Renal pelvis (tissue), 4 donors: ENCODE measurements around the gene SRP68. TPM values are rescaled to one million over a fixed set of nuclear protein-coding genes. Genes with fewer than 3 reads are reported as not detected.
"Not testable (repeated sequence)": the region's sequence is repeated elsewhere in the genome, so short reads cannot be mapped to it uniquely, and the experiment has no call there.

Experiments used
- DNase-seq: peaks from one replicate; pipeline ENCODE4 v3.0.0-alpha.2; 2013
- polyA plus RNA-seq, 3 donors: library from polyadenylated mRNA; unstranded; fragments of 120-200 nt; gene quantifications; one replicate each; pipeline ENCODE4 v1.2.1, GENCODE V29; 2013; ENCODE audit not compliant: insufficient read length in 3 of 3

Gene SRP68
- polyA plus RNA-seq, 3 donors = 97.6 to 109 (median 106) TPM

- no peak for DNase-seq
Measured at GRCh38 chr17:76049836-76050537, 22.3 kb downstream of the SRP68 start.

GRCh38 chr17:76049239-76049638, 23.1 kb downstream of the SRP68 start:
- DNase-seq = no peak

GRCh38 chr17:76048711-76049110, 23.6 kb downstream of the SRP68 start:
- no peak for DNase-seq

- no peak for DNase-seq
Measured at GRCh38 chr17:76048025-76048605, 24.2 kb downstream of the SRP68 start.

- DNase-seq = no peak
Measured at GRCh38 chr17:76046064-76046463, 26.3 kb downstream of the SRP68 start.

GRCh38 chr17:76044475-76045007, 27.8 kb downstream of the SRP68 start:
- DNase-seq = not testable (repeated sequence)

GRCh38 chr17:76042868-76043267, 29.4 kb downstream of the SRP68 start:
- DNase-seq = not testable (repeated sequence)

- no peak for DNase-seq
Measured at GRCh38 chr17:76040376-76040775, 31.9 kb downstream of the SRP68 start.

GRCh38 chr17:76039121-76039520, 33.2 kb downstream of the SRP68 start:
- DNase-seq = no peak

- no peak for DNase-seq
Measured at GRCh38 chr17:76038050-76038449, 34.3 kb downstream of the SRP68 start.

GRCh38 chr17:76036497-76037261, 35.6 kb downstream of the SRP68 start:
- no peak for DNase-seq

GRCh38 chr17:76034428-76035350, 37.6 kb downstream of the SRP68 start:
- DNase-seq = no peak

- DNase-seq = no peak
Measured at GRCh38 chr17:76033139-76033538, 39.2 kb downstream of the SRP68 start.

- DNase-seq = no peak
Measured at GRCh38 chr17:76032780-76033108, 39.6 kb downstream of the SRP68 start.

- no peak for DNase-seq
Measured at GRCh38 chr17:76032073-76032779, 40.1 kb downstream of the SRP68 start.

- DNase-seq = peak; percentile 58
Measured at GRCh38 chr17:76027159-76027839, 45.0 kb downstream of the SRP68 start, which contains the start of gene EVPL. Gene EVPL, minus strand, starts transcription at chr17:76027306. Its CDS starts 108 bp downstream, at chr17:76027198.

GRCh38 chr17:76026714-76027158, 45.6 kb downstream of the SRP68 start:
- DNase-seq = no peak

- DNase-seq = no peak
Measured at GRCh38 chr17:76025294-76025693, 47.0 kb downstream of the SRP68 start.

GRCh38 chr17:76024353-76024752, 48.0 kb downstream of the SRP68 start:
- DNase-seq = no peak

- no peak for DNase-seq
Measured at GRCh38 chr17:76023900-76024237, 48.4 kb downstream of the SRP68 start.
